ENCODE measurements around the gene COPS2. TPM values are rescaled to one million over a fixed set of nuclear protein-coding genes. Genes with fewer than 3 reads are reported as not detected.

COPS2 gene
- total RNA-seq, 1 donor from 2014 or later, result 71.8 TPM

DNA sequence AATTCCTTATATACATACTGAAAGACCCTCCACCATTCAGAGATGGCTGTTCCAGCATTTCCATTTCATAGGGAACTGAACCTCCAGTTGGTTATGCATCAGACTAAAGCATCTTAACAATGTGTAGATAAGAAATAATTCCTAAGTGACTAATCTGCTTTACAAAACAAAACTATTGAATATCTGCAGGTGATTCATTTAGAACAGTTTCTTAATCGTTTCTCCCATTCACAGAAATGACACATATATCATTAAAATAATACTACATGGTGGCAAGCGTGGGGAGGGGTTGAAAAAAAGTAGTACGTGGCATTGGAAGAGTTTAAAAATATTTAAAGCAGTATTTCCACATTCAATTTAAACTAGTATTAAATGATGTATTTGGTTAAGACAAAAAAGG lies 19.5 kb downstream of the COPS2 start:
- Mint-ChIP-seq H3K4me3 (ENCODE audit: unreplicated experiment) (no peak overlapping the region), H3K27ac (ENCODE audit: unreplicated experiment) (no peak overlapping the region), H3K4me1 (ENCODE audit: unreplicated experiment) (no peaks in the 10 kb centered on the region), H3K36me3 (ENCODE audit: low read depth, unreplicated experiment) (peaks cover 11% of the 10 kb centered on the region), H3K9me3 (ENCODE audit: unreplicated experiment) (no peaks in the 10 kb centered on the region), H3K27me3 (ENCODE audit: unreplicated experiment) (no peaks in the 10 kb centered on the region)
- TF ChIP-seq, protein P1, sequence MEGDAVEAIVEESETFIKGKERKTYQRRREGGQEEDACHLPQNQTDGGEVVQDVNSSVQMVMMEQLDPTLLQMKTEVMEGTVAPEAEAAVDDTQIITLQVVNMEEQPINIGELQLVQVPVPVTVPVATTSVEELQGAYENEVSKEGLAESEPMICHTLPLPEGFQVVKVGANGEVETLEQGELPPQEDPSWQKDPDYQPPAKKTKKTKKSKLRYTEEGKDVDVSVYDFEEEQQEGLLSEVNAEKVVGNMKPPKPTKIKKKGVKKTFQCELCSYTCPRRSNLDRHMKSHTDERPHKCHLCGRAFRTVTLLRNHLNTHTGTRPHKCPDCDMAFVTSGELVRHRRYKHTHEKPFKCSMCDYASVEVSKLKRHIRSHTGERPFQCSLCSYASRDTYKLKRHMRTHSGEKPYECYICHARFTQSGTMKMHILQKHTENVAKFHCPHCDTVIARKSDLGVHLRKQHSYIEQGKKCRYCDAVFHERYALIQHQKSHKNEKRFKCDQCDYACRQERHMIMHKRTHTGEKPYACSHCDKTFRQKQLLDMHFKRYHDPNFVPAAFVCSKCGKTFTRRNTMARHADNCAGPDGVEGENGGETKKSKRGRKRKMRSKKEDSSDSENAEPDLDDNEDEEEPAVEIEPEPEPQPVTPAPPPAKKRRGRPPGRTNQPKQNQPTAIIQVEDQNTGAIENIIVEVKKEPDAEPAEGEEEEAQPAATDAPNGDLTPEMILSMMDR (IDR thresholded peaks at IDR 0.05; ENCODE audit: unreplicated experiment), result no peak
- no peak for DNase-seq (ENCODE audit: low spot score)

DNA sequence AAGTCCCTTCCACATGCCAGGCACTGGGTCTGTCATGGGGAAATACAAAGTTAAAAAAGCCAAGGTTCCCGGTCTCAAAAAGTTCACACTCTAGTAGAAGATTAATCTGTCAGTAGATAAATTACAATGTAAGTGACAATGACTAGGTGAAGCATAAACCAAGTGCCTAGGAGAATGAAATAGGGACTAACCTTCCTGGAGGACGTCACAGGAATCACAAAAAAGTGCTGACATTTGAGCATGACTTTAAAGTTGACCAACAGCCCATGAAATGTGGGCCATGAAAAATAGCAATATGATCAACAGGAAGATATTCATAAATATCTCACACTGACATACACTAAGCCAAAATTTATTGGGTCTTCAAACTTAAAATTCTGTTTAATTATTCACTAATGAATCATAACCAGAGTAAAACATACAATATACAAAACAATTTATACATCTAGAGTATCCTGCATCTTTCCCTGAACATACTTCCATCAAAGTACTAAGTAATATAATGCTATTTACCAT lies 20.0 kb downstream of the COPS2 start:
- DNase-seq (ENCODE audit: low spot score), result no peak
- H3K4me1 Mint-ChIP-seq (ENCODE audit: unreplicated experiment), result no peaks in the 10 kb centered on the region
- TF ChIP-seq, protein P1 (IDR thresholded peaks at IDR 0.05; ENCODE audit: unreplicated experiment), result no peak
- no peaks in the 10 kb centered on the region for H3K27me3 Mint-ChIP-seq (ENCODE audit: unreplicated experiment)
- no peaks in the 10 kb centered on the region for H3K9me3 Mint-ChIP-seq (ENCODE audit: unreplicated experiment)
- no peak overlapping the region for H3K4me3 Mint-ChIP-seq (ENCODE audit: unreplicated experiment)
- H3K27ac Mint-ChIP-seq (ENCODE audit: unreplicated experiment), result no peak overlapping the region
- peaks cover 11% of the 10 kb centered on the region for H3K36me3 Mint-ChIP-seq (ENCODE audit: low read depth, unreplicated experiment)

DNA sequence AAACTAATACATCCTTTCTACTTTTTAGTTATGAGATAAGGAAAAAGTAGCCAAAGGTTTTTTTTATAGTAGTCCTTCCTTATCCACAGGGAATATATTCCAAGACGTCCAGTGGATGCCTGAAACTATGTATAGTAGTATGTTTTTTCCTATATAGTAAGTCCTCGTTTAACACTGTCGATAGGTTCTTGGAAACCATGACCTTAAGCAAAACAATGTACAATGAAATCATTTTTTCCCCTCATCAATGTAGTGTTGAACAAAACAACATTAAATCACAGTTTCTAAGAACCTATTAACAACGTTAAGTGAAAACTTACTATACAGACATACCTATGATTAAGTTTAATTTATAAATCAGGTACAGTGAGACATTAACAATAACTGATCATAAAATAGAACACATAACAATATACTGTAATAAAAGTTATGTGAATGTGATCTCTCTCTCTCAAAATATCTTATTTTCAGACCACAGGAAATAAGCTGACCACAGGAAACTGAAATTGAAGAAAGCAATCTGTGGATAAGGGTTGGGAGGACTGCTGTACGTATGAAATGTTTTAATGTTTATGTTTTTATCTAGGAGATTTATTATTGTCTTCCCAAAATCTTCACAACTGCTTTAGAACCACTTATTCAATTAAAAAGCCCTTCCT lies 20.6 kb downstream of the COPS2 start:
- Mint-ChIP-seq H3K36me3 (ENCODE audit: low read depth, unreplicated experiment) (peaks cover 11% of the 10 kb centered on the region), H3K27me3 (ENCODE audit: unreplicated experiment) (no peaks in the 10 kb centered on the region), H3K4me1 (ENCODE audit: unreplicated experiment) (no peaks in the 10 kb centered on the region), H3K9me3 (ENCODE audit: unreplicated experiment) (no peaks in the 10 kb centered on the region), H3K27ac (ENCODE audit: unreplicated experiment) (no peak overlapping the region), H3K4me3 (ENCODE audit: unreplicated experiment) (no peak overlapping the region)
- no peak for DNase-seq (ENCODE audit: low spot score)
- TF ChIP-seq, protein P1 (IDR thresholded peaks at IDR 0.05; ENCODE audit: unreplicated experiment), result no peak

DNA sequence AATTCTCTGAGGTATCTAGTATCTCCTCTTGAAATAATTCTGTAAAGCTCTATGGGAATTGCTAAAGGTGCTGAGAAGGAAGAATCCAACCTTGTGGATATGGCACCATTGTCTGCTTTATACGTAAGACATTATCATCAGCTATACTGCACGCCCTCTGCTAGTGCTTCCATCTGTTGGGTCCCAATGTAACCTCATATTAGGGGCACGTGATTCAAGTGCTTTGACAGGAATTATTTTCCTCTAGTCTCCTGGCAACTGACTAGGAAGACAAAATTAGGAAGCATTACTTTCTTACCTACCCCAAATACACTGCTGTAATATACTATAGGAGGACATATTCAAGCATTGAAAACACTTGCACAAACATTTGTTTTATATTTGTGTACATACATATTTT lies 24.0 kb downstream of the COPS2 start:
- no peak overlapping the region for H3K4me3 Mint-ChIP-seq (ENCODE audit: unreplicated experiment)
- no peaks in the 10 kb centered on the region for H3K4me1 Mint-ChIP-seq (ENCODE audit: unreplicated experiment)
- TF ChIP-seq, protein P1 (IDR thresholded peaks at IDR 0.05; ENCODE audit: unreplicated experiment), result no peak
- no peaks in the 10 kb centered on the region for H3K27me3 Mint-ChIP-seq (ENCODE audit: unreplicated experiment)
- no peak overlapping the region for H3K27ac Mint-ChIP-seq (ENCODE audit: unreplicated experiment)
- peaks cover 14% of the 10 kb centered on the region for H3K36me3 Mint-ChIP-seq (ENCODE audit: low read depth, unreplicated experiment)
- no peak for DNase-seq (ENCODE audit: low spot score)
- no peaks in the 10 kb centered on the region for H3K9me3 Mint-ChIP-seq (ENCODE audit: unreplicated experiment)

DNA sequence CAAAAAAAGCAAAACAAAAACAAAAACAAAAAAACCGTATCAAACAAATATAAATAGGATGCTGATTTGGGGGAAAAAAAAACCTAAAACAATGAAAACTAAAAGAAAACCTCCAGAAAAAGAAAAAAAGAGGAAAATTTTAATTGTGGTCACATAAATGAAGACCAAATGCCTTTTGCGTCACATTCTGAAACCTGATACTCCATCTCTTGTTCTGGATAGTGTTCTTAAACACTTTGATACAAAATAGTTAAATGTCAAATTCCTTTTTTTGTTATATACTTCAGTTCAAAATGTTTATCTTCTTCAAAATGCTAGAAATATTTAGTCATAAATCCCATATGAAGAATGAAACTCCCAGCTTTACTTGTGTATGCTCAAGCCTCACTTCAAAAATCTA lies 31.0 kb downstream of the COPS2 start:
- no peaks in the 10 kb centered on the region for H3K4me1 Mint-ChIP-seq (ENCODE audit: unreplicated experiment)
- H3K27ac Mint-ChIP-seq (ENCODE audit: unreplicated experiment), result no peak overlapping the region
- DNase-seq (ENCODE audit: low spot score), result no peak
- no peak overlapping the region for H3K4me3 Mint-ChIP-seq (ENCODE audit: unreplicated experiment)
- peaks cover 3% of the 10 kb centered on the region for H3K36me3 Mint-ChIP-seq (ENCODE audit: low read depth, unreplicated experiment)
- H3K9me3 Mint-ChIP-seq (ENCODE audit: unreplicated experiment), result no peaks in the 10 kb centered on the region
- TF ChIP-seq, protein P1 (IDR thresholded peaks at IDR 0.05; ENCODE audit: unreplicated experiment), result no peak
- H3K27me3 Mint-ChIP-seq (ENCODE audit: unreplicated experiment), result no peaks in the 10 kb centered on the region

All from endothelial cell (in vitro differentiated cells).